Ectodermal cell (in vitro differentiated cells): ENCODE measurements around the gene PGAP1.

Experiments
- H3K27ac ChIP-seq: 2 replicates; pipeline ENCODE4 v1.7.0; 2013; ENCODE audit warnings: mild to moderate bottlenecking, low read depth, low read length; ENCODE audit not compliant: insufficient read depth, poor library complexity, severe bottlenecking
- H3K27me3 ChIP-seq: 2 replicates; pipeline ENCODE4 v1.7.0; 2013; ENCODE audit warnings: mild to moderate bottlenecking, low read length; ENCODE audit not compliant: insufficient read depth, control insufficient read depth, poor library complexity, severe bottlenecking
- H3K36me3 ChIP-seq: one replicate; pipeline ENCODE4 v1.7.0; 2013; ENCODE audit warnings: low read length; ENCODE audit not compliant: control insufficient read depth, insufficient read depth
- H3K4me1 ChIP-seq: one replicate; pipeline ENCODE4 v1.7.0; 2013; ENCODE audit warnings: low read length; ENCODE audit not compliant: control insufficient read depth, insufficient read depth
- H3K4me3 ChIP-seq: 2 replicates; pipeline ENCODE4 v1.7.0; 2013; ENCODE audit warnings: low read depth, low read length, control low read depth; ENCODE audit not compliant: insufficient read depth
- H3K9me3 ChIP-seq: 2 replicates; pipeline ENCODE4 v1.7.0; 2013; ENCODE audit warnings: mild to moderate bottlenecking, low read length, moderate library complexity; ENCODE audit not compliant: control insufficient read depth
- WGBS, 2 experiments: methylation state at CpG; one replicate each; pipeline ENCODE4 v1.1.7; 2013; ENCODE audit warnings: missing lambda C conversion rate in 2 of 2; 5-methylcytosine and 5-hydroxymethylcytosine counted together

The PGAP1 gene

GRCh38 chr2:196952936-196953335 lies 26.4 kb upstream of the PGAP1 start:
- 91 to 96% methylated on average over 2 of the region's 2 CpGs for WGBS, 2 experiments
- Histone ChIP-seq H3K4me1 (no peaks in the 10 kb centered on the region), H3K9me3 (no peaks in the 10 kb centered on the region)

GRCh38 chr2:196951973-196952372 lies 25.5 kb upstream of the PGAP1 start:
- Histone ChIP-seq H3K4me1 (no peaks in the 10 kb centered on the region), H3K36me3 (no peaks in the 10 kb centered on the region), H3K9me3 (no peaks in the 10 kb centered on the region), H3K27ac (no peak overlapping the region), H3K27me3 (no peaks in the 10 kb centered on the region), H3K4me3 (no peak overlapping the region)
- WGBS, 2 experiments: 57 to 75% methylated on average over 2 of the region's 2 CpGs

More at GRCh38 chr2:196952936-196953335, 26.4 kb upstream of the PGAP1 start:
- H3K27ac ChIP-seq: no peak overlapping the region
- no peak overlapping the region for H3K4me3 ChIP-seq
- no peaks in the 10 kb centered on the region for H3K36me3 ChIP-seq
- H3K27me3 ChIP-seq: no peaks in the 10 kb centered on the region

- Histone ChIP-seq H3K36me3 (no peaks in the 10 kb centered on the region), H3K27ac (no peak overlapping the region), H3K4me3 (no peak overlapping the region), H3K9me3 (no peaks in the 10 kb centered on the region), H3K27me3 (no peaks in the 10 kb centered on the region), H3K4me1 (no peaks in the 10 kb centered on the region)
- WGBS, 2 experiments: 73 to 78% methylated on average over 4 to 5 of the region's 5 CpGs
Observed at GRCh38 chr2:196949116-196949515, 22.6 kb upstream of the PGAP1 start.

GRCh38 chr2:196944570-196944969 lies 18.1 kb upstream of the PGAP1 start:
- Histone ChIP-seq H3K27me3 (no peaks in the 10 kb centered on the region), H3K4me3 (no peak overlapping the region), H3K27ac (peak overlapping the region; percentile 9), H3K36me3 (no peaks in the 10 kb centered on the region), H3K4me1 (peaks cover 3% of the 10 kb centered on the region), H3K9me3 (no peaks in the 10 kb centered on the region)
- 46 to 49% methylated on average over 4 of the region's 4 CpGs for WGBS, 2 experiments

- no peak overlapping the region for H3K27ac ChIP-seq
- H3K9me3 ChIP-seq: no peaks in the 10 kb centered on the region
- H3K4me3 ChIP-seq: no peak overlapping the region
- WGBS, 2 experiments: 89 to 92% methylated on average over 2 to 4 of the region's 4 CpGs
- no peaks in the 10 kb centered on the region for H3K36me3 ChIP-seq
- peaks cover 3% of the 10 kb centered on the region for H3K4me1 ChIP-seq
- H3K27me3 ChIP-seq: no peaks in the 10 kb centered on the region
Observed at GRCh38 chr2:196941398-196942078, 15.0 kb upstream of the PGAP1 start.

- Histone ChIP-seq H3K36me3 (no peaks in the 10 kb centered on the region), H3K27ac (no peak overlapping the region)
- WGBS, 2 experiments: 91 to 95% methylated on average over 1 of the region's 1 CpG
Observed at GRCh38 chr2:196939371-196939770, 12.9 kb upstream of the PGAP1 start.

GRCh38 chr2:196935432-196935831 lies 8.9 kb upstream of the PGAP1 start:
- Histone ChIP-seq H3K9me3 (no peaks in the 10 kb centered on the region), H3K27ac (no peak overlapping the region), H3K27me3 (no peaks in the 10 kb centered on the region), H3K4me3 (no peak overlapping the region), H3K36me3 (no peaks in the 10 kb centered on the region), H3K4me1 (no peaks in the 10 kb centered on the region)
- 88 to 89% methylated on average over 2 of the region's 2 CpGs for WGBS, 2 experiments

More at GRCh38 chr2:196939371-196939770, 12.9 kb upstream of the PGAP1 start:
- H3K4me1 ChIP-seq: peaks cover 3% of the 10 kb centered on the region
- H3K27me3 ChIP-seq: no peaks in the 10 kb centered on the region
- no peaks in the 10 kb centered on the region for H3K9me3 ChIP-seq
- H3K4me3 ChIP-seq: no peak overlapping the region

- no peaks in the 10 kb centered on the region for H3K4me1 ChIP-seq
- H3K9me3 ChIP-seq: no peaks in the 10 kb centered on the region
- WGBS, 2 experiments: 95 to 100% methylated on average over 1 of the region's 1 CpG
- no peak overlapping the region for H3K27ac ChIP-seq
- H3K36me3 ChIP-seq: no peaks in the 10 kb centered on the region
- no peaks in the 10 kb centered on the region for H3K27me3 ChIP-seq
- no peak overlapping the region for H3K4me3 ChIP-seq
Observed at GRCh38 chr2:196934672-196935071, 8.2 kb upstream of the PGAP1 start.

GRCh38 chr2:196931555-196931954 lies 5.0 kb upstream of the PGAP1 start:
- no peaks in the 10 kb centered on the region for H3K27me3 ChIP-seq
- WGBS, 2 experiments: 95 to 96% methylated on average over 2 of the region's 2 CpGs
- no peaks in the 10 kb centered on the region for H3K9me3 ChIP-seq
- H3K36me3 ChIP-seq: no peaks in the 10 kb centered on the region
- peaks cover 3% of the 10 kb centered on the region for H3K4me1 ChIP-seq
- no peak overlapping the region for H3K4me3 ChIP-seq
- no peak overlapping the region for H3K27ac ChIP-seq

GRCh38 chr2:196927376-196928225 lies 1.1 kb upstream of the PGAP1 start:
- peak overlapping the region; percentile 98 for H3K4me3 ChIP-seq
- peak overlapping the region; percentile 96 for H3K27ac ChIP-seq
- H3K36me3 ChIP-seq: no peaks in the 10 kb centered on the region
- H3K27me3 ChIP-seq: no peaks in the 10 kb centered on the region
- H3K9me3 ChIP-seq: no peaks in the 10 kb centered on the region
- H3K4me1 ChIP-seq: peaks cover 3% of the 10 kb centered on the region
- WGBS, 2 experiments: 27 to 28% methylated on average over 22 of the region's 22 CpGs
